RPMI7951 (cell line): ENCODE results near the gene TSPAN13. TPM values are rescaled to one million over a fixed set of nuclear protein-coding genes. Genes with fewer than 3 reads are reported as not detected.
A peak's percentile ranks its signal among the peaks of the same experiment; 100 is the strongest.

Experiments
- DNase-seq: peaks from one replicate; pipeline ENCODE4 v3.0.0-alpha.2; 2012; ENCODE audit warnings: low read depth
- total RNA-seq: library from RNA; depleted of rRNA; stranded (reverse); fragments of >200 nt; shearing (Covaris generic); gene quantifications from 2 replicates; pipeline ENCODE4 v1.2.3, GENCODE V29; 2014; rRNA removed

Gene TSPAN13
- total RNA-seq, 1 experiment from 2014 or later, result 4.4 TPM

GRCh38 chr7:16812542-16813231 lies 59.1 kb downstream of the TSPAN13 start:
- DNase-seq, result no peak

DNA sequence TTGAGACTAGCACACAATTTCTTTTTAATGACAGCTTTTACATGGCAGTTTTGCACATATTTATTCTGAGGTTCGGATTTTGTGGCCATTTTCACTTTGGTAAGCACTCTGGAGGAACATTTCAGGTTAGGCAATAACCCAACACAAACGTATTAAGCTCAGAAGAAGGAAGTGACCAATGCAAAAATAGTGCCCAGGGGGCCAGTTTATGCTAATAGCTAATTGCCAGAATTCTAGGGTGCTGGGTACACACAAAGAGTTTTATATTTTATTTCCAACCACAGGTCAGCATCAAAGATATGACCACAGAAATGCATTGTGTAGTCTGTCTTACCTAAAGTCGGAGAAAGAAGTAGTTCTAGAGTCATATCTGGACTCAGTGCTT lies 59.7 kb downstream of the TSPAN13 start:
- peak; percentile 34 for DNase-seq

GRCh38 chr7:16815001-16815400 lies 61.4 kb downstream of the TSPAN13 start:
- DNase-seq, result no peak

GRCh38 chr7:16816824-16817223 lies 63.3 kb downstream of the TSPAN13 start:
- no peak for DNase-seq

GRCh38 chr7:16817536-16817935 lies 64.0 kb downstream of the TSPAN13 start:
- peak; percentile 34 for DNase-seq

- no peak for DNase-seq
Observed at GRCh38 chr7:16818732-16819131, 65.2 kb downstream of the TSPAN13 start.

DNA sequence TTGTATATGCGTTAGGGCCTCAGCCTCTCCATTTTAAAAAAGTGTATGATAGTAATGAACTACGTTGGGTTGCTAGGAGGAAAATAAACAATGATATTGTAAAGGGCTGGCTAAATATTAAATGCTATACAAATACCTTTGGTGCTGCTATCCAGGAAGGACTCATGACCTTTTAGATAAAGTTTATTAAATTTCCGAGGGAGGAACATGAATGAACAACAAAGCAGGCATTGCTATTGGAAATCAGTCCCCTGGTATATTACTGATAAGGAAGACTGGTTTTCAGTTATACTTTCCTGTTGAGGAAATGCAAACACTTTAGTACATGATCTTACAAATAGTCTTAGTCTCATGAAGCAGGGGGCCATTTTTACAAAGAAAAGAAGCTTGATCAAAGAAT lies 68.5 kb downstream of the TSPAN13 start:
- no peak for DNase-seq

- DNase-seq, result no peak
Observed at GRCh38 chr7:16826060-16826459, 72.5 kb downstream of the TSPAN13 start.

DNA sequence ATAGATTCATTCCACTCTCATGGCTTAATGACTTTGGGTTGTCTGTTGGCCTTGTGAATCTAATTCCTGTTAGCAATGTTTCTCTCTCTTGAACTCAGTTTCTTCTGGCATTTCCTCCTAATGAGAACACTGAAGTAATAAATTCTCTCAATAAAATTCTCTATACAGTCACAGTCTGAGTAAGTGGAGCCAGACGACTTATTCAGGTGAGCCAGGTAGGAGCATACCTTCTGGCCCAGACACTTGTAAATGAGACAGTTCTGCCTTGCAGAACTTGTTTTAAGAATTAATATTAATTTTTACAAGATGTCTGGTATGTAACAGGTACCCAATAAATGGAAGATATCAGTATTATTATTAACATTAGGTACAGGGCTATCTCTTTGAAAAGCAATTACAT lies 79.8 kb downstream of the TSPAN13 start:
- DNase-seq, result no peak

Other genes with a start within 250 kb of the TSPAN13 start
- not detected in 2 replicates for gene LRRC72, start 226.9 kb upstream of the TSPAN13 start, total RNA-seq
- gene ANKMY2, start 108.0 kb upstream of the TSPAN13 start, total RNA-seq, result 34.0 and 43.1 TPM in 2 replicates
- gene BZW2, start 107.6 kb upstream of the TSPAN13 start, total RNA-seq, result 194 and 220 TPM in 2 replicates
- gene AGR2, start 51.2 kb downstream of the TSPAN13 start, total RNA-seq, result not detected in 2 replicates
- not detected in 2 replicates for gene AGR3, start 128.2 kb downstream of the TSPAN13 start, total RNA-seq